Measurements from ENCODE around the gene FMN2. TPM values are rescaled to one million over a fixed set of nuclear protein-coding genes. Genes with fewer than 3 reads are reported as not detected.

The FMN2 gene
- polyA plus RNA-seq, 3 donors = not detected

- Histone ChIP-seq H3K4me1 (ENCODE audit: control insufficient read depth in 1 of 2, insufficient read depth in 2 of 2, low read length in 2 of 2) (no peaks in the 10 kb centered on the region), H3K27me3 (ENCODE audit: control insufficient read depth in 2 of 2, insufficient read depth in 2 of 2, low read length in 2 of 2) (no peaks in the 10 kb centered on the region), H3K4me3 (replicated peaks in 1 of 3; ENCODE audit: low read depth in 2 of 3, low read length in 3 of 3) (no peak overlapping the region), H3K36me3 (replicated peaks in 1 of 2; ENCODE audit: control insufficient read depth in 1 of 2, insufficient read depth in 2 of 2, low read length in 2 of 2) (no peaks in the 10 kb centered on the region), H3K4me2 (replicated peaks; ENCODE audit: extremely low read depth, low read length, poor library complexity, severe bottlenecking) (no peak overlapping the region), H4K20me1 (ENCODE audit: insufficient read depth, low read length) (no peaks in the 10 kb centered on the region), H3K79me2 (ENCODE audit: insufficient read depth, low read length) (no peaks in the 10 kb centered on the region), H3K9ac (ENCODE audit: insufficient read depth, low read length, poor library complexity, severe bottlenecking) (no peak overlapping the region), H3K9me3 (replicated peaks in 1 of 2; ENCODE audit: control insufficient read depth in 1 of 2, insufficient read depth in 1 of 2, low read length in 2 of 2) (peaks cover 0 to 16% of the 10 kb centered on the region in 2 donors), H2AFZ (ENCODE audit: insufficient read depth, low read depth, low read length, poor library complexity, severe bottlenecking) (no peak overlapping the region), H3K27ac (ENCODE audit: low read depth in 1 of 2, low read length in 2 of 2) (no peak overlapping the region)
- no peak overlapping the region for H3K4me3 Mint-ChIP-seq
- DNase-seq = no peak
- H3K9me3 Mint-ChIP-seq = peaks cover 2 to 26% (median 12%) of the 10 kb centered on the region in 7 donors
- H3K27me3 Mint-ChIP-seq (ENCODE audit: low read depth in 3 of 3) = peaks cover 6 to 13% (median 6%) of the 10 kb centered on the region in 3 donors
- WGBS (ENCODE audit: insufficient coverage) = 100% methylated on average over 1 of the region's 5 CpGs
- no peaks in the 10 kb centered on the region for H3K4me1 Mint-ChIP-seq
- no peaks in the 10 kb centered on the region for H3K36me3 Mint-ChIP-seq
- no peak for TF ChIP-seq CTCF (IDR thresholded peaks at IDR 0.05)
- H3K27ac Mint-ChIP-seq = no peak overlapping the region
- intact Hi-C loops (cut with micrococcal nuclease) = no loop called here
Observed at GRCh38 chr1:240491156-240491555, 399.5 kb downstream of the FMN2 start.

- no peak for DNase-seq
- H3K27ac Mint-ChIP-seq = no peak overlapping the region
- Histone ChIP-seq H3K9me3 (replicated peaks in 1 of 2; ENCODE audit: control insufficient read depth in 1 of 2, insufficient read depth in 1 of 2, low read length in 2 of 2) (peaks cover 0 to 16% of the 10 kb centered on the region in 2 donors), H3K27me3 (ENCODE audit: control insufficient read depth in 2 of 2, insufficient read depth in 2 of 2, low read length in 2 of 2) (no peaks in the 10 kb centered on the region), H3K27ac (ENCODE audit: low read depth in 1 of 2, low read length in 2 of 2) (no peak overlapping the region), H3K9ac (ENCODE audit: insufficient read depth, low read length, poor library complexity, severe bottlenecking) (no peak overlapping the region), H3K4me3 (replicated peaks in 1 of 3; ENCODE audit: low read depth in 2 of 3, low read length in 3 of 3) (no peak overlapping the region), H4K20me1 (ENCODE audit: insufficient read depth, low read length) (no peaks in the 10 kb centered on the region), H3K4me2 (replicated peaks; ENCODE audit: extremely low read depth, low read length, poor library complexity, severe bottlenecking) (no peak overlapping the region), H3K4me1 (ENCODE audit: control insufficient read depth in 1 of 2, insufficient read depth in 2 of 2, low read length in 2 of 2) (no peaks in the 10 kb centered on the region), H2AFZ (ENCODE audit: insufficient read depth, low read depth, low read length, poor library complexity, severe bottlenecking) (no peak overlapping the region), H3K36me3 (replicated peaks in 1 of 2; ENCODE audit: control insufficient read depth in 1 of 2, insufficient read depth in 2 of 2, low read length in 2 of 2) (no peaks in the 10 kb centered on the region), H3K79me2 (ENCODE audit: insufficient read depth, low read length) (no peaks in the 10 kb centered on the region)
- peaks cover 2 to 29% (median 12%) of the 10 kb centered on the region in 7 donors for H3K9me3 Mint-ChIP-seq
- H3K36me3 Mint-ChIP-seq = no peaks in the 10 kb centered on the region
- no peaks in the 10 kb centered on the region for H3K4me1 Mint-ChIP-seq
- intact Hi-C loops (cut with micrococcal nuclease) = no loop called here
- no CpG with 5 or more reads among the region's 7 CpGs for WGBS (ENCODE audit: insufficient coverage)
- H3K4me3 Mint-ChIP-seq = no peak overlapping the region
- no peak for TF ChIP-seq CTCF (IDR thresholded peaks at IDR 0.05)
- peaks cover 6 to 13% (median 7%) of the 10 kb centered on the region in 3 donors for H3K27me3 Mint-ChIP-seq (ENCODE audit: low read depth in 3 of 3)
Observed at GRCh38 chr1:240491796-240492195, 400.1 kb downstream of the FMN2 start.
